Measurements from ENCODE around the gene FCHO2. TPM values are rescaled to one million over a fixed set of nuclear protein-coding genes. Genes with fewer than 3 reads are reported as not detected.

Gene FCHO2
- total RNA-seq, 1 donor from 2014 or later: 22.4 TPM

DNA sequence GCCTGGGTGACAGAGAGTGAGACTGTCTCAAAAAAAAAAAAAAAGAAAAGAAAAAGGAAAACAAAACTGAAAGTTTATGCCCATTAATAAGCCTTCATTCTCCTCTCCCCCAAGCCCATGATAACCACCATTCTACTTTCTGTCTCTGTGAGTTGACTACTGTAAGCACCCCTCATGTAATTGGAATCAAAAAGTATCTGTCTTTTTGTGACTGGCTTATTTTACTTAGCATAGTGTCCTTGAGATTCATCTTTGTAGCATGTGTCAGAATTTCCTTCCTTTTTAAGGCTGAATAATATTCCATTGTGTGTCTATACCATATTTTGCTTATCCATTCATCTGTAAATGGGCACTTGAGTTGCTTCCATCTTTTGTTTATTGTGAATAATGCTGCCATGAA is 150.5 kb downstream of the FCHO2 start:
- peaks cover 4% of the 10 kb centered on the region for H3K36me3 Mint-ChIP-seq (ENCODE audit: low read depth)
- peaks cover 2% of the 10 kb centered on the region for H3K27me3 Mint-ChIP-seq (ENCODE audit: low read depth)
- no peak for TF ChIP-seq CTCF (IDR thresholded peaks at IDR 0.05)

DNA sequence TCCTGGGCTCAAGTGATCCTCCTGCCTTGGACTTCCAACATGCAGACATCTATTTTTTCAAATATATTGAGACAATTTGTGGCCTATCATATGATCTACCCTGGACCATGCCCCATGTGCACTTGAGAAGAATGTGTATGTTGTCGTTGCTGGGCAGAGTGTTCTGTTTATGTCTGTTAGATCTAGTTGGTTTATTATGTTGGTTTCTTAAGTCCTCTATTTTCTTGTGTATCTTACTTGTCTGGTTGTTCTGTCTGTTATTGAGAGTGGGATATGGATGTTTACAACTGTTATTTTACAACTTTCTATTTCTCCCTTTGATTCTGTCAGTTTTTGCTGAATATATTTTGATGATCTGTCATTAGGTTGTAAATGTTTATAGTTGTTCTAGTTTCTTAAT is 154.3 kb downstream of the FCHO2 start:
- no peak for DNase-seq (ENCODE audit: low spot score)
- Mint-ChIP-seq H3K36me3 (ENCODE audit: low read depth) (peaks cover 10% of the 10 kb centered on the region), H3K27ac (ENCODE audit: unreplicated experiment) (no peak overlapping the region), H3K4me3 (ENCODE audit: unreplicated experiment) (no peak overlapping the region), H3K27me3 (ENCODE audit: low read depth) (peaks cover 2% of the 10 kb centered on the region), H3K4me1 (ENCODE audit: low read depth) (peaks cover 6% of the 10 kb centered on the region), H3K9me3 (ENCODE audit: low read depth) (peaks cover 16% of the 10 kb centered on the region)
- TF ChIP-seq CTCF (IDR thresholded peaks at IDR 0.05): no peak

More for the DNA sequence above, 150.5 kb downstream of the FCHO2 start:
- Mint-ChIP-seq H3K4me3 (ENCODE audit: unreplicated experiment) (no peak overlapping the region), H3K9me3 (ENCODE audit: low read depth) (peaks cover 10% of the 10 kb centered on the region), H3K27ac (ENCODE audit: unreplicated experiment) (no peak overlapping the region), H3K4me1 (ENCODE audit: low read depth) (no peaks in the 10 kb centered on the region)
- no peak for DNase-seq (ENCODE audit: low spot score)

GRCh38 chr5:73111536-73111935 is 155.7 kb downstream of the FCHO2 start:
- TF ChIP-seq CTCF (IDR thresholded peaks at IDR 0.05): no peak
- no peak overlapping the region for H3K4me3 Mint-ChIP-seq (ENCODE audit: unreplicated experiment)
- no peak overlapping the region for H3K27ac Mint-ChIP-seq (ENCODE audit: unreplicated experiment)
- peaks cover 2% of the 10 kb centered on the region for H3K27me3 Mint-ChIP-seq (ENCODE audit: low read depth)
- no peak for DNase-seq (ENCODE audit: low spot score)
- H3K9me3 Mint-ChIP-seq (ENCODE audit: low read depth): peaks cover 16% of the 10 kb centered on the region
- H3K36me3 Mint-ChIP-seq (ENCODE audit: low read depth): peaks cover 10% of the 10 kb centered on the region
- H3K4me1 Mint-ChIP-seq (ENCODE audit: low read depth): peaks cover 19% of the 10 kb centered on the region

- H3K27me3 Mint-ChIP-seq (ENCODE audit: low read depth): peaks cover 2% of the 10 kb centered on the region
- H3K9me3 Mint-ChIP-seq (ENCODE audit: low read depth): peaks cover 19% of the 10 kb centered on the region
- H3K27ac Mint-ChIP-seq (ENCODE audit: unreplicated experiment): peak overlapping the region; percentile 2
- H3K4me1 Mint-ChIP-seq (ENCODE audit: low read depth): peaks cover 22% of the 10 kb centered on the region
- TF ChIP-seq CTCF (IDR thresholded peaks at IDR 0.05): no peak
- H3K4me3 Mint-ChIP-seq (ENCODE audit: unreplicated experiment): no peak overlapping the region
- H3K36me3 Mint-ChIP-seq (ENCODE audit: low read depth): peaks cover 10% of the 10 kb centered on the region
- DNase-seq (ENCODE audit: low spot score): no peak
These were observed 156.5 kb downstream of the FCHO2 start for GRCh38 chr5:73112359-73112758.

- no peak overlapping the region for H3K27ac Mint-ChIP-seq (ENCODE audit: unreplicated experiment)
- peaks cover 10% of the 10 kb centered on the region for H3K9me3 Mint-ChIP-seq (ENCODE audit: low read depth)
- H3K4me1 Mint-ChIP-seq (ENCODE audit: low read depth): peaks cover 23% of the 10 kb centered on the region
- H3K4me3 Mint-ChIP-seq (ENCODE audit: unreplicated experiment): no peak overlapping the region
- H3K36me3 Mint-ChIP-seq (ENCODE audit: low read depth): peaks cover 8% of the 10 kb centered on the region
- peaks cover 2% of the 10 kb centered on the region for H3K27me3 Mint-ChIP-seq (ENCODE audit: low read depth)
- no peak for TF ChIP-seq CTCF (IDR thresholded peaks at IDR 0.05)
- no peak for DNase-seq (ENCODE audit: low spot score)
These were observed 158.3 kb downstream of the FCHO2 start for GRCh38 chr5:73114044-73114688.
